GM12864 (cell line): ENCODE measurements around the gene IFI27L1.

ENCODE experiments used
- DNase-seq: peaks from one replicate; pipeline ENCODE4 v3.0.0-alpha.2; 2011; ENCODE audit warnings: low read depth
- H3K4me3 ChIP-seq: 2 replicates; pipeline ENCODE4 v1.5.1; 2011; ENCODE audit warnings: mild to moderate bottlenecking, low read depth, low read length, control low read depth
- TF ChIP-seq, protein P1 (sequence below): IDR thresholded peaks from 2 replicates; pipeline ENCODE4 v1.5.1; 2011; ENCODE audit warnings: low read depth, mild to moderate bottlenecking, moderate library complexity, low read length, control low read depth, inconsistent platforms; ENCODE audit errors: missing control alignments

Gene IFI27L1

GRCh38 chr14:94125659-94126418 is 44.7 kb downstream of the IFI27L1 start:
- no peak for DNase-seq
- TF ChIP-seq, protein P1, sequence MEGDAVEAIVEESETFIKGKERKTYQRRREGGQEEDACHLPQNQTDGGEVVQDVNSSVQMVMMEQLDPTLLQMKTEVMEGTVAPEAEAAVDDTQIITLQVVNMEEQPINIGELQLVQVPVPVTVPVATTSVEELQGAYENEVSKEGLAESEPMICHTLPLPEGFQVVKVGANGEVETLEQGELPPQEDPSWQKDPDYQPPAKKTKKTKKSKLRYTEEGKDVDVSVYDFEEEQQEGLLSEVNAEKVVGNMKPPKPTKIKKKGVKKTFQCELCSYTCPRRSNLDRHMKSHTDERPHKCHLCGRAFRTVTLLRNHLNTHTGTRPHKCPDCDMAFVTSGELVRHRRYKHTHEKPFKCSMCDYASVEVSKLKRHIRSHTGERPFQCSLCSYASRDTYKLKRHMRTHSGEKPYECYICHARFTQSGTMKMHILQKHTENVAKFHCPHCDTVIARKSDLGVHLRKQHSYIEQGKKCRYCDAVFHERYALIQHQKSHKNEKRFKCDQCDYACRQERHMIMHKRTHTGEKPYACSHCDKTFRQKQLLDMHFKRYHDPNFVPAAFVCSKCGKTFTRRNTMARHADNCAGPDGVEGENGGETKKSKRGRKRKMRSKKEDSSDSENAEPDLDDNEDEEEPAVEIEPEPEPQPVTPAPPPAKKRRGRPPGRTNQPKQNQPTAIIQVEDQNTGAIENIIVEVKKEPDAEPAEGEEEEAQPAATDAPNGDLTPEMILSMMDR, result no peak
- no peak overlapping the region for H3K4me3 ChIP-seq

DNA sequence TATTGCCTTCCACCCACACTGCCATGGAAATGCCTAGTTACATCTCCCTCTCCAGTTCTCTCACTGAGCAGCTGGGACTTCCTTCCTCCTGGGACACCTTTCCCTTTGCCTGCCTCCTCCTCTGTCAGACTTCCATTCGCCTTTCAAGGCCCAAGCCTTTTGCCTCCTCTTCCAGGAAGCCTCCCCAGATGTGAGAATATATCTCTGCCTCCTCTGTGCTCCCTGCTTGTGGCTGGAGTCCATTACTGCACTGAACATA is 45.2 kb downstream of the IFI27L1 start:
- no peak for DNase-seq
- no peak overlapping the region for H3K4me3 ChIP-seq
- TF ChIP-seq, protein P1, result no peak

GRCh38 chr14:94126800-94127199 is 45.7 kb downstream of the IFI27L1 start:
- no peak for DNase-seq
- H3K4me3 ChIP-seq, result no peak overlapping the region
- TF ChIP-seq, protein P1, result no peak

GRCh38 chr14:94127330-94127729 is 46.2 kb downstream of the IFI27L1 start:
- TF ChIP-seq, protein P1, result no peak
- no peak for DNase-seq
- no peak overlapping the region for H3K4me3 ChIP-seq

DNA sequence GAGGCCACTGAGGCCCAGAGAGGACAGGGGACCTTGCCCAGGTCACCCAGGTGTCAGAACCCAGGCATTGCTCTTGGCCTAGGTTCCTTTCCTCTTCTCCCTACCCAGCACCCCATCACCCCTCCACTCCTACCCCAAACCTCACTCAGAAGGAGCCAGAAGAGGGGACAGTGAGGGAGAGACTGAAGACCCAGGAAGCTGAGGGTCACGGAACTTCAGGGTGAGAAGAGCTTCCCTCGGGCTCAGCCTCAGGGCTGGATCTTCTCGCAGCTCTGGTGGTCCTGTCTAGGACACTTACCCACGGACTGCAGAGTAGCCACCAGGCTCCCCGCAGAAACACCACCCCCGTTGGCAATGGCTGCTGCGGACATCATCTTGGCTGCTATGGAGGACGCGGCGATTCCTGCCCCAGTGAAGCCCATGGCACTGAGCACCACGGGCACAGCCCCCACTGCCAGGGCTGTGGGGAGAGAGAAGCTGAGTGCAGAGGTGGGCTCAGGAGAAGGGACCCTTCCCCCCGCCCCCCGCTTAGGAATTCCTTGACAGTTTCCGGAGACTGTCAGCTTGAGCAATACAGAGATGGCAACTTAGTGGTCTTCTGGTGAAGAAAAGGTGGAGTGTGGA is 47.2 kb downstream of the IFI27L1 start:
- H3K4me3 ChIP-seq, result peak overlapping the region; percentile 62

DNA sequence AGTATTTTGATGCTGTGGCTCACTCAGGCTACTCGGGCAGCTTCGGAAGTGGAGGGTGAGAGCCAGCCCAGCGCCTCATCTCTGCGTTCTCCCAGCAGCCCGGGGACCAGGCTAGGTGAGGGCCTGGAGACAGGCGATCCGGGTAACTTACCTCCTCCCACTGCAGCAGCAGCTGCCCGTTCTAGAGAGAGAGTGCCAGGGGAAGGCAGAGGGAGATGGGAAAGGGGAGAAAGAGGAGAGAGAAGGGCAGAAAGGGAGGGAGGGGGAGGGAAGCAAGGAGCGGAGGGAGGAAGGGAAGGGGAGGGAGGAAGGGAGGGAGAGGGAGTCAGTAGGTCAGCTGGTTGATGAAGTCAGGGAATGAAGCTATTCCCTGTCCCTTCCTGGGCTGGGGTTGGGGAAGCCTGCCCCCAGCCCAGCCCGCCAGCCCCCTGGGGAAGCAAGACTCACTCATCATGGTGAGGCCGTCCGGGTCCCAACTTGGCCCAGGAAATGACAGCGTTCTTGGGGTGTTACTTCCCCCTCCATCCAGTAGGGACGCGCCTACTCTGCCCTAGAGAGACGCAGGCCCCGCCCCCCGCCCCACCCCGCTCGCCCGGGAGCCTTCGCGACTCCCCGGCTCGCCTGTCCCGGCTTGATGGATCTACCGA is 48.1 kb downstream of the IFI27L1 start, which contains the start of gene IFI27L2:
TSS of gene IFI27L2 (minus strand) at position 494 of the 647 bp plus-strand sequence. CDS start at position 454, 40 bp downstream.
- TF ChIP-seq, protein P1, result peak; percentile 49
- peak within 1 kb of the TSS; percentile 62 for H3K4me3 ChIP-seq
- DNase-seq, result peak; percentile 38

More for the DNA sequence above, 47.2 kb downstream of the IFI27L1 start:
- TF ChIP-seq, protein P1, result no peak
- no peak for DNase-seq
